GM23338 (cell line): ENCODE measurements around the gene PTPRN2. TPM values are rescaled to one million over a fixed set of nuclear protein-coding genes. Genes with fewer than 3 reads are reported as not detected.
"Not testable (repeated sequence)": the region's sequence is repeated elsewhere in the genome, so short reads cannot be mapped to it uniquely, and the experiment has no call there.

Experiments
- ATAC-seq: fragments of 200-7000 bp; cut with Tn5 transposase; 3 replicates; pipeline ENCODE4 v1.9.1; 2020
- DNase-seq: peaks from one replicate; pipeline ENCODE4 v3.0.0-alpha.2; 2015; ENCODE audit warnings: low spot score
- H2AFZ ChIP-seq: fragments of 200-600 bp; sonication (generic); 2 replicates; pipeline ENCODE4 v1.8.0; 2016; ENCODE audit warnings: antibody characterized with exemption, mild to moderate bottlenecking, moderate library complexity
- H3F3A ChIP-seq: fragments of 200-600 bp; sonication (generic); replicated peaks from 2 replicates; pipeline ENCODE4 v1.8.0; 2017; ENCODE audit warnings: antibody characterized with exemption, mixed run types, low read depth
- H3K27ac ChIP-seq: fragments of 200-600 bp; sonication (generic); 2 replicates; pipeline ENCODE4 v1.6.1; 2016; ENCODE audit warnings: low read depth
- H3K27me3 ChIP-seq: fragments of 200-600 bp; sonication (generic); 2 replicates; pipeline ENCODE4 v1.8.0; 2016; ENCODE audit warnings: mild to moderate bottlenecking, mixed run types, moderate library complexity; ENCODE audit not compliant: insufficient read depth
- H3K36me3 ChIP-seq: fragments of 200-600 bp; sonication (generic); 2 replicates; pipeline ENCODE4 v1.8.0; 2016; ENCODE audit warnings: mild to moderate bottlenecking; ENCODE audit not compliant: insufficient read depth
- H3K4me1 ChIP-seq: fragments of 200-600 bp; sonication (generic); 2 replicates; pipeline ENCODE4 v1.8.0; 2016; ENCODE audit warnings: mild to moderate bottlenecking, moderate library complexity; ENCODE audit not compliant: insufficient read depth
- H3K4me2 ChIP-seq: fragments of 200-600 bp; sonication (generic); 2 replicates; pipeline ENCODE4 v1.7.1; 2017; ENCODE audit warnings: mixed run types
- H3K4me3 ChIP-seq: fragments of 200-600 bp; sonication (generic); 2 replicates; pipeline ENCODE4 v1.6.1; 2016; ENCODE audit warnings: mixed run types
- H3K79me2 ChIP-seq: fragments of 200-600 bp; sonication (generic); replicated peaks from 2 replicates; pipeline ENCODE4 v1.8.0; 2017; ENCODE audit warnings: mild to moderate bottlenecking; ENCODE audit not compliant: insufficient read depth
- H3K9me2 ChIP-seq: fragments of 200-600 bp; sonication (generic); 2 replicates; pipeline ENCODE4 v1.8.0; 2017; ENCODE audit not compliant: insufficient read depth
- H4K20me1 ChIP-seq: fragments of 200-600 bp; sonication (generic); replicated peaks from 2 replicates; pipeline ENCODE4 v1.8.0; 2017; ENCODE audit warnings: mild to moderate bottlenecking; ENCODE audit not compliant: insufficient read depth
- H3K27ac Mint-ChIP-seq: 2 replicates; pipeline ENCODE4 v1.8.0; 2020; ENCODE audit warnings: inconsistent platforms, mild to moderate bottlenecking, moderate library complexity, mixed read lengths
- H3K27me3 Mint-ChIP-seq: 3 replicates; pipeline ENCODE4 v1.8.0; 2022; ENCODE audit warnings: low read depth, mild to moderate bottlenecking, moderate library complexity, mixed read lengths, inconsistent platforms; ENCODE audit not compliant: insufficient read depth, poor library complexity
- H3K36me3 Mint-ChIP-seq: 3 replicates; pipeline ENCODE4 v1.8.0; 2021; ENCODE audit warnings: low read depth, mild to moderate bottlenecking, inconsistent platforms, moderate library complexity, mixed read lengths
- H3K4me1 Mint-ChIP-seq: 3 replicates; pipeline ENCODE4 v1.8.0; 2020; ENCODE audit warnings: mild to moderate bottlenecking, inconsistent platforms, mixed read lengths
- H3K4me3 Mint-ChIP-seq: 3 replicates; pipeline ENCODE4 v1.8.0; 2021; ENCODE audit warnings: moderate library complexity, mild to moderate bottlenecking, inconsistent platforms, mixed read lengths
- H3K9me3 Mint-ChIP-seq: 3 replicates; pipeline ENCODE4 v1.8.0; 2020; ENCODE audit warnings: moderate library complexity, mild to moderate bottlenecking, inconsistent platforms, mixed read lengths
- ETS1 ChIP-seq: IDR thresholded peaks from 2 replicates; pipeline ENCODE4 v1.6.1; 2016; ENCODE audit warnings: antibody characterized with exemption
- JUNB ChIP-seq: IDR thresholded peaks from one replicate; pipeline ENCODE4 v1.6.1; 2016; ENCODE audit warnings: antibody characterized with exemption; ENCODE audit not compliant: unreplicated experiment
- ZNF114 ChIP-seq: fragments of 250-450 bp; sonication (Bioruptor Pico); IDR thresholded peaks from 2 replicates; pipeline ENCODE4 v1.5.0; 2020; ENCODE audit warnings: mild to moderate bottlenecking, moderate library complexity
- polyA plus RNA-seq: library from polyadenylated mRNA; unstranded; fragments of >200 nt; fragmentation: Nextera tagmentation; extraction: Ambion mirVana; gene quantifications from 2 replicates; pipeline ENCODE4 v1.2.1, GENCODE V29; 2016
- total RNA-seq: library from RNA; depleted of rRNA; stranded (reverse); fragments of >200 nt; shearing (Covaris generic); gene quantifications from 2 replicates; pipeline ENCODE4 v1.2.3, GENCODE V29; 2014

Gene PTPRN2
- total and polyA plus RNA-seq, 2 experiments from 2014 or later: 0.87 to 4.0 TPM

- no peak for TF ChIP-seq ZNF114 (CRISPR knock-in tag)
Measured at GRCh38 chr7:157702311-157703023, 885.2 kb downstream of the PTPRN2 start (continued).

- H3K4me1 Mint-ChIP-seq, H3K27ac Mint-ChIP-seq, H3K27me3 Mint-ChIP-seq, H3K27me3 ChIP-seq, H3K4me2 ChIP-seq, DNase-seq, ATAC-seq, H4K20me1 ChIP-seq, H2AFZ ChIP-seq, H3K9me2 ChIP-seq, H3F3A ChIP-seq, H3K79me2 ChIP-seq, H3K4me3 ChIP-seq, H3K36me3 ChIP-seq, H3K4me1 ChIP-seq, H3K4me3 Mint-ChIP-seq, H3K27ac ChIP-seq: not testable (repeated sequence)
- H3K36me3 Mint-ChIP-seq: peaks cover 19% of the 10 kb centered on the region
- peaks cover 80% of the 10 kb centered on the region for H3K9me3 Mint-ChIP-seq
Measured at GRCh38 chr7:157701395-157702180, 886.0 kb downstream of the PTPRN2 start.

- no peaks in the 10 kb centered on the region for H3K4me1 ChIP-seq
- no peaks in the 10 kb centered on the region for H3K9me2 ChIP-seq
- no peak overlapping the region for H3K4me3 ChIP-seq
- Mint-ChIP-seq H3K4me3 (no peak overlapping the region), H3K36me3 (peaks cover 13% of the 10 kb centered on the region), H3K4me1 (no peaks in the 10 kb centered on the region), H3K27ac (no peak overlapping the region), H3K27me3 (peaks cover 5% of the 10 kb centered on the region), H3K9me3 (peaks cover 73% of the 10 kb centered on the region)
- H4K20me1 ChIP-seq: no peaks in the 10 kb centered on the region
- H2AFZ ChIP-seq: no peak overlapping the region
- H3K79me2 ChIP-seq: no peaks in the 10 kb centered on the region
- H3K27ac ChIP-seq: no peak overlapping the region
- H3F3A ChIP-seq: no peaks in the 10 kb centered on the region
- ATAC-seq (no peak), DNase-seq (no peak)
- no peak overlapping the region for H3K4me2 ChIP-seq
- TF ChIP-seq ETS1: no peak
- H3K36me3 ChIP-seq: no peaks in the 10 kb centered on the region
- peaks cover 2% of the 10 kb centered on the region for H3K27me3 ChIP-seq
Measured at GRCh38 chr7:157700231-157701005, 887.2 kb downstream of the PTPRN2 start.

GRCh38 chr7:157699357-157700013 lies 888.1 kb downstream of the PTPRN2 start:
- Mint-ChIP-seq H3K4me1 (no peaks in the 10 kb centered on the region), H3K4me3 (no peak overlapping the region), H3K9me3 (peaks cover 69% of the 10 kb centered on the region), H3K27ac (no peak overlapping the region), H3K27me3 (peaks cover 5% of the 10 kb centered on the region), H3K36me3 (peaks cover 12% of the 10 kb centered on the region)
- Histone ChIP-seq H3K4me1 (no peaks in the 10 kb centered on the region), H3K4me3 (no peak overlapping the region), H4K20me1 (no peaks in the 10 kb centered on the region), H3K4me2 (no peak overlapping the region), H3F3A (no peaks in the 10 kb centered on the region), H3K9me2 (no peaks in the 10 kb centered on the region), H3K27ac (no peak overlapping the region), H2AFZ (no peak overlapping the region), H3K27me3 (peaks cover 11% of the 10 kb centered on the region), H3K36me3 (no peaks in the 10 kb centered on the region), H3K79me2 (no peaks in the 10 kb centered on the region)
- DNase-seq (no peak), ATAC-seq (no peak)
- no peak for TF ChIP-seq JUNB
